HepG2 (cell line): ENCODE measurements around the gene IFI27. TPM values are rescaled to one million over a fixed set of nuclear protein-coding genes. Genes with fewer than 3 reads are reported as not detected.

ENCODE experiments used
- ATAC-seq: fragments of 200-7000 bp; cut with Tn5 transposase; 3 replicates; pipeline ENCODE4 v1.9.1; 2020; ENCODE audit warnings: mild to moderate bottlenecking, moderate library complexity
- BruUV-seq: library from RNA; stranded (reverse); fragments of 400-500 nt; replicated peaks from 2 replicates; lab custom pipeline; 2021; lab: Mats Ljungman, UMichigan
- CTCF ChIA-PET: fragments of 300-600 bp; formaldehyde crosslinking; extraction: SDS; loops from one replicate; lab custom pipeline; 2021; ENCODE audit warnings: low total read pairs, inconsistent platforms, low intra/inter-chr PET ratio; lab: Yijun Ruan, JAX
- POLR2A ChIA-PET: fragments of 350-600 bp; sonication (Branson Sonifier 250); formaldehyde crosslinking; loops from one replicate; lab custom pipeline; 2020; ENCODE audit warnings: antibody characterized with exemption, inconsistent platforms; lab: Yijun Ruan, JAX
- DNase-seq: peaks from one replicate; pipeline ENCODE4 v3.0.0-alpha.2; 2015; ENCODE audit warnings: low spot score
- FAIRE-seq: peaks from 3 replicates; lab custom pipeline; 2011; peaks lifted over from hg19 to GRCh38; lab: Jason Lieb, UNC
- H2AFZ ChIP-seq: one replicate; pipeline ENCODE4 v1.6.1; 2011; ENCODE audit warnings: low read length, inconsistent platforms
- H3K27ac ChIP-seq: fragments of 300-600 bp; 3 replicates; pipeline ENCODE4 v1.8.0; 2011; ENCODE audit warnings: mixed run types, mild to moderate bottlenecking, mixed read lengths, low read length, inconsistent platforms; ENCODE audit not compliant: insufficient read depth; ENCODE audit errors: extremely low read length
- H3K27me3 ChIP-seq, 2 experiments: fragments of 200-600 bp in 1 of 2; 2 replicates in 1 of 2; 3 replicates in 1 of 2; pipeline versions ENCODE4 v1.6.0 to v1.8.0; 2011; ENCODE audit warnings: low read length in 2 of 2, mild to moderate bottlenecking in 2 of 2, moderate library complexity in 2 of 2, inconsistent platforms in 1 of 2; ENCODE audit not compliant: insufficient read depth in 2 of 2, control insufficient read depth in 1 of 2
- H3K36me3 ChIP-seq, 2 experiments: fragments of 200-600 bp in 1 of 2; replicated peaks in 1 of 2; 2 replicates in 1 of 2; 3 replicates in 1 of 2; pipeline versions ENCODE4 v1.5.1 to v1.8.0; 2011; ENCODE audit warnings: low read length in 2 of 2, inconsistent platforms in 1 of 2; ENCODE audit not compliant: insufficient read depth in 2 of 2, control insufficient read depth in 1 of 2
- H3K4me1 ChIP-seq: 2 replicates; pipeline ENCODE4 v1.5.1; 2012; ENCODE audit warnings: low read length, inconsistent platforms; ENCODE audit not compliant: insufficient read depth
- H3K4me2 ChIP-seq: 2 replicates; pipeline ENCODE4 v1.6.0; 2011; ENCODE audit warnings: low read depth, low read length, inconsistent platforms
- H3K4me3 ChIP-seq, 3 experiments: fragments of 200-600 bp in 1 of 3; sonication (generic), shearing (Covaris generic) in 1 of 3; replicated peaks in 1 of 3; 2 replicates each; pipeline ENCODE4 v1.5.1; 2011 to 2016; ENCODE audit warnings: low read length in 3 of 3, inconsistent platforms in 2 of 3, low read depth in 2 of 3, mild to moderate bottlenecking in 2 of 3, control low read depth in 1 of 3, mixed read lengths in 1 of 3; ENCODE audit not compliant: insufficient read depth in 1 of 3
- H3K79me2 ChIP-seq: one replicate; pipeline ENCODE4 v1.6.1; 2011; ENCODE audit warnings: low read length, inconsistent platforms; ENCODE audit not compliant: insufficient read depth
- H3K9ac ChIP-seq: 2 replicates; pipeline ENCODE4 v1.6.0; 2011; ENCODE audit warnings: mild to moderate bottlenecking, low read depth, low read length, inconsistent platforms; ENCODE audit not compliant: insufficient read depth
- H3K9me3 ChIP-seq: 2 replicates; pipeline ENCODE4 v1.5.1; 2012; ENCODE audit warnings: mild to moderate bottlenecking, low read length
- H4K20me1 ChIP-seq: 2 replicates; pipeline ENCODE4 v1.6.0; 2011; ENCODE audit warnings: inconsistent platforms, mild to moderate bottlenecking, low read length, moderate library complexity; ENCODE audit not compliant: insufficient read depth
- AKAP8 ChIP-seq: sonication (generic); formaldehyde crosslinking; IDR thresholded peaks from 2 replicates; pipeline ENCODE4 v1.5.1; 2020; ENCODE audit warnings: mild to moderate bottlenecking, missing genetic modification reagents
- GABPB1 ChIP-seq: IDR thresholded peaks from 2 replicates; pipeline ENCODE4 v1.6.1; 2016; ENCODE audit warnings: mild to moderate bottlenecking, missing genetic modification reagents, moderate library complexity, missing compliant biosample characterization
- MAFF ChIP-seq: IDR thresholded peaks from 2 replicates; pipeline ENCODE4 v1.6.1; 2011; ENCODE audit warnings: low read depth, low read length, improper control_type of control experiment
- MAFK ChIP-seq, 2 experiments: IDR thresholded peaks in 1 of 2; conservative IDR thresholded peaks in 1 of 2; 2 replicates each; pipeline ENCODE4 v1.6.1; 2011; ENCODE audit warnings: improper control_type of control experiment in 2 of 2, low read length in 2 of 2
- SAP130 ChIP-seq: IDR thresholded peaks from 2 replicates; pipeline ENCODE4 v1.6.1; 2016; ENCODE audit warnings: low read depth
- SOX13 ChIP-seq, 3 experiments: fragments of 450-650 bp in 1 of 3; sonication (generic) in 1 of 3; formaldehyde crosslinking in 1 of 3; IDR thresholded peaks in 2 of 3; conservative IDR thresholded peaks in 1 of 3; 2 replicates each; pipeline versions ENCODE4 v1.5.0 to v1.6.1; 2016 to 2020; ENCODE audit warnings: antibody characterized with exemption in 1 of 3, mild to moderate bottlenecking in 1 of 3, missing compliant biosample characterization in 1 of 3, missing genetic modification reagents in 1 of 3, moderate library complexity in 1 of 3
- SOX5 ChIP-seq: IDR thresholded peaks from 2 replicates; pipeline ENCODE4 v1.6.1; 2016; ENCODE audit warnings: borderline replicate concordance
- ZNF660 ChIP-seq: sonication (generic); formaldehyde crosslinking; IDR thresholded peaks from 2 replicates; pipeline ENCODE4 v1.5.1; 2020; ENCODE audit warnings: mild to moderate bottlenecking, low read depth, missing genetic modification reagents, borderline replicate concordance
- WGBS: methylation state at CpG from one replicate; pipeline ENCODE4 v1.1.6; 2017; ENCODE audit warnings: low lambda C conversion rate; 5-methylcytosine and 5-hydroxymethylcytosine counted together
- in situ Hi-C: cut with HindIII; loops from 2 replicates; pipeline ENCODE4 v1.10.0; 2017; ENCODE audit warnings: low pct_unique_long_range_greater_than_20kb; ENCODE audit not compliant: extremely low pct_ligation_motif_present
- intact Hi-C: fragments of 100-400 bp; cut with micrococcal nuclease; formaldehyde crosslinking; loops from one replicate; pipeline ENCODE4 v1.10.0; 2022; ENCODE audit not compliant: unreplicated experiment
- polyA plus RNA-seq, 8 experiments: library from polyadenylated mRNA; depleted of rRNA in 3 of 8; stranded (reverse) in 7 of 8; unstranded in 1 of 8; fragments of >200 nt; fragmentation: Illumina TruSeq in 4 of 8; extraction: Trizol in 4 of 8; gene quantifications; 2 replicates each; pipeline versions ENCODE4 v1.2.1 to v1.2.3, GENCODE V29; 2011 to 2016; ENCODE audit warnings: low read depth in 4 of 8, missing spikeins in 1 of 8, mixed read lengths in 1 of 8; ENCODE audit not compliant: insufficient read depth in 1 of 8
- total RNA-seq, 5 experiments: library from RNA; depleted of rRNA; stranded (reverse); fragments of >200 nt; fragmentation: Illumina TruSeq; extraction: Trizol; gene quantifications; 2 replicates each; pipeline ENCODE4 v1.2.3, GENCODE V29; 2016; ENCODE audit warnings: low read depth in 1 of 5
- TF ChIP-seq, protein P1 (sequence below): sonication (generic); formaldehyde crosslinking; IDR thresholded peaks from 2 replicates; pipeline ENCODE4 v1.9.0; 2022; ENCODE audit warnings: low read depth, missing genetic modification reagents
- TF ChIP-seq, protein P2 (sequence below): sonication (generic); formaldehyde crosslinking; IDR thresholded peaks from 2 replicates; pipeline ENCODE4 v1.8.1; 2023; ENCODE audit warnings: mild to moderate bottlenecking, missing genetic modification reagents

IFI27 gene
- total and polyA plus RNA-seq, 2 of the 13 experiments (the other 11 are each of a cell fraction or from before 2014, with no cell fraction given), result 1.2 to 1.7 TPM

DNA sequence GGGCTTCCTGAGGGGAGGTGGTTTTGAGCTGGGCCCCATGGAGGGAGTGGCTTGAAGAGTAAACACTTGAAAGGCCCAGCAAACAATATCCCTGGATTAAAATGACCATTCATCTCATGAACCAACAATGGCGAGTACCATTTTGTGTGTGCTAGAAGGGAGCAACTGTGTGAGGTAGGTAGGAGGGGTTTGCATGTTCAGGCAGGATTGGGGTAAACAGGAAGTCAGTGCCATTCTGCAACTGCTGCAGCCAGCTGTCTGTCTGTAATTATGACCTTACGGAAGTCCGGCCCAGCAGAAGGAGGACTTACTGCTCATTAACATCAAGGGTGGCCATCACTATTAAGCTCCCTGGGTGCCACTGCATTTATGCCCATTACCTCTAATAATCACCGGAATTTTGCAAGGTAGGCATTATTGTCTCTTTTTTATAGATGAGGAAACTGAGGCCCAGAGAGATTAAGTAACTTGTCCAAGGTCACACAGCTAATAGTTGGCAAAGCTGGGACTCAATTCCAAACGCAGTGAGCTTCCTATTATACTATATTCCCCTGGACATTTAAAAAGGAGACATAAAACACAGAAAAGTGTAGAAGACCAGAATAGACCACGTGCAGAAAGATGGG is 35.5 kb downstream of the IFI27 start:
- H4K20me1 ChIP-seq, result no peaks in the 10 kb centered on the region
- no peak for FAIRE-seq
- WGBS, result 40% methylated on average over 6 of the region's 6 CpGs
- BruUV-seq, result no TSS peak
- H3K4me1 ChIP-seq, result peaks cover 15% of the 10 kb centered on the region
- H3K36me3 ChIP-seq, result no peaks in the 10 kb centered on the region
- intact Hi-C loops, result no loop called here
- H3K79me2 ChIP-seq, result no peaks in the 10 kb centered on the region
- CTCF ChIA-PET, result no interaction called here
- no peak overlapping the region for H3K4me3 ChIP-seq
- H3K9ac ChIP-seq, result no peak overlapping the region
- H3K9me3 ChIP-seq, result no peaks in the 10 kb centered on the region
- no peak overlapping the region for H2AFZ ChIP-seq
- TF ChIP-seq, protein P1, sequence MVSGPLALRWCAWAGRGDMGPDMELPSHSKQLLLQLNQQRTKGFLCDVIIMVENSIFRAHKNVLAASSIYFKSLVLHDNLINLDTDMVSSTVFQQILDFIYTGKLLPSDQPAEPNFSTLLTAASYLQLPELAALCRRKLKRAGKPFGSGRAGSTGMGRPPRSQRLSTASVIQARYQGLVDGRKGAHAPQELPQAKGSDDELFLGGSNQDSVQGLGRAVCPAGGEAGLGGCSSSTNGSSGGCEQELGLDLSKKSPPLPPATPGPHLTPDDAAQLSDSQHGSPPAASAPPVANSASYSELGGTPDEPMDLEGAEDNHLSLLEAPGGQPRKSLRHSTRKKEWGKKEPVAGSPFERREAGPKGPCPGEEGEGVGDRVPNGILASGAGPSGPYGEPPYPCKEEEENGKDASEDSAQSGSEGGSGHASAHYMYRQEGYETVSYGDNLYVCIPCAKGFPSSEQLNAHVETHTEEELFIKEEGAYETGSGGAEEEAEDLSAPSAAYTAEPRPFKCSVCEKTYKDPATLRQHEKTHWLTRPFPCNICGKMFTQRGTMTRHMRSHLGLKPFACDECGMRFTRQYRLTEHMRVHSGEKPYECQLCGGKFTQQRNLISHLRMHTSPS, result no peak
- peak; percentile 91 for TF ChIP-seq MAFK (conservative IDR thresholded peaks at IDR 0.05 in 1 of 2, IDR thresholded peaks at IDR 0.05 in 1 of 2; ENCODE audit: low read length in 2 of 2)
- TF ChIP-seq SOX5 (CRISPR knock-in tag), result peak; percentile 12; the same call in 1 of the 2 replicates
- TF ChIP-seq MAFF, result peak; percentile 89
- TF ChIP-seq SOX13 (IDR thresholded peaks at IDR 0.05), result no peak
- 0 out of 4 replicates have a peak, but pooled peaks of 1 of the 2 experiments have one; percentile 6 for TF ChIP-seq SOX13 (CRISPR knock-in tag; conservative IDR thresholded peaks at IDR 0.05 in 1 of 2, IDR thresholded peaks at IDR 0.05 in 1 of 2)
- TF ChIP-seq ZNF660 (CRISPR knock-in tag), result no peak
- TF ChIP-seq SAP130, result peak; percentile 10; the same call in 1 of the 2 replicates
- 0 out of 2 replicates have a peak, but pooled peaks have one; percentile 24 for TF ChIP-seq GABPB1 (CRISPR knock-in tag)
- TF ChIP-seq AKAP8 (CRISPR knock-in tag), result no peak
- TF ChIP-seq, protein P2, sequence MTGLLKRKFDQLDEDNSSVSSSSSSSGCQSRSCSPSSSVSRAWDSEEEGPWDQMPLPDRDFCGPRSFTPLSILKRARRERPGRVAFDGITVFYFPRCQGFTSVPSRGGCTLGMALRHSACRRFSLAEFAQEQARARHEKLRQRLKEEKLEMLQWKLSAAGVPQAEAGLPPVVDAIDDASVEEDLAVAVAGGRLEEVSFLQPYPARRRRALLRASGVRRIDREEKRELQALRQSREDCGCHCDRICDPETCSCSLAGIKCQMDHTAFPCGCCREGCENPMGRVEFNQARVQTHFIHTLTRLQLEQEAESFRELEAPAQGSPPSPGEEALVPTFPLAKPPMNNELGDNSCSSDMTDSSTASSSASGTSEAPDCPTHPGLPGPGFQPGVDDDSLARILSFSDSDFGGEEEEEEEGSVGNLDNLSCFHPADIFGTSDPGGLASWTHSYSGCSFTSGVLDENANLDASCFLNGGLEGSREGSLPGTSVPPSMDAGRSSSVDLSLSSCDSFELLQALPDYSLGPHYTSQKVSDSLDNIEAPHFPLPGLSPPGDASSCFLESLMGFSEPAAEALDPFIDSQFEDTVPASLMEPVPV (CRISPR knock-in tag), result no peak
- in situ Hi-C loops, result no loop called here
- no peak overlapping the region for H3K27ac ChIP-seq
- ATAC-seq, result no peak
- POLR2A ChIA-PET, result no interaction called here
- no peaks in the 10 kb centered on the region for H3K27me3 ChIP-seq
- H3K4me2 ChIP-seq, result peak overlapping the region; percentile 32; the same call in 1 of the 2 replicates
- DNase-seq, result no peak
